OCI-LY1 (cell line): Measurements from ENCODE around the gene IGFBP2.

Experiments
- CTCF ChIP-seq: fragments of 200-600 bp; sonication (generic), shearing (Covaris generic); IDR thresholded peaks from 2 replicates; pipeline ENCODE4 v1.5.1; 2017; ENCODE audit warnings: mild to moderate bottlenecking, antibody characterized with exemption, low read length, moderate library complexity, mixed read lengths
- EZH2 ChIP-seq: fragments of 200-600 bp; sonication (generic), shearing (Covaris generic); IDR thresholded peaks from 2 replicates; pipeline ENCODE4 v1.8.0; 2017; ENCODE audit warnings: borderline replicate concordance, mixed run types, mild to moderate bottlenecking, antibody characterized with exemption, low read length, moderate library complexity, mixed read lengths

- TF ChIP-seq CTCF (no peak), EZH2 (no peak)
Measured at GRCh38 chr2:216690853-216691741, 57.9 kb downstream of the IGFBP2 start.
